ENCODE data around the gene TBC1D22A.

Gene TBC1D22A

DNA sequence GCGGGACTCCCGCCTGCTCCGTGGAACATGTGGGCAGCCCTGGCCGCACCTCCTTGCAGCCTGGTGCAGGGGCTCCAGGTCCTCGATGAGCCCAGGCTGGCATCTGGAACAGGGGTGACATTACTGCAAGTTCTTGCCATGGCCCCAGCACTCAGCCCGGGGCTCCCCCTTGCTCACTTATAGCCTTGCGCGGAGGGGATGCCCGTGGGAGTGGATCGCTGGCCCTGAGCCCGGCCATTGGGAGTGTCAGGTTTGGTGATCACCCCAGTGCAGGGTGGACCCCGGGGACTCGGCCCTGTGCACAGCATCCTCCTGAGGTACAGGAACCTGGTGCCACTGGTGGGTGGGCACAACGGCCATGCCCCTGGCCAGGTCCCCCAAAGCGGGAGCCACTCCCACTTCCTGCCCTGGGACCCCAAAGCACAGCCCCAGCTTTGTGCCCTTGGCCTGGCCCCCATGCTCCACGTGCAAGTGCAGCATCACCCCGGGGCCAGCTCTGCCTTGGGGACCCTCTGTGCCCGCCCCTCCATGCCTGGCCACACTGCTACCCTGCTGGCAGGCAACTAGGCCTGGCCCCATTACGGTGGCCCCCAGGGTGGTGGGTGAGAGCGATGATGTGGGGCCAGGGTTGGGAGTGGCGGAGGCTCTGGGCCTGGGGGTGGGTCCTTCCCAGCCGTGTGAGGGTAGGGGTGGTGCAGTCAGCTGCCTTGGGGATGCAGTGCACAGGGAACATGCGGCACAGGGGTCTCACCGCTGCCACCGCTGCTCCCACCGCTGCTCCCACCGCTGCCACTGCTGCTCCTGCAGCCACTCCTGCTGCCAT, 439.8 kb downstream of the TBC1D22A start:
- DNase-seq (ENCODE audit: low read depth) = no peak

DNA sequence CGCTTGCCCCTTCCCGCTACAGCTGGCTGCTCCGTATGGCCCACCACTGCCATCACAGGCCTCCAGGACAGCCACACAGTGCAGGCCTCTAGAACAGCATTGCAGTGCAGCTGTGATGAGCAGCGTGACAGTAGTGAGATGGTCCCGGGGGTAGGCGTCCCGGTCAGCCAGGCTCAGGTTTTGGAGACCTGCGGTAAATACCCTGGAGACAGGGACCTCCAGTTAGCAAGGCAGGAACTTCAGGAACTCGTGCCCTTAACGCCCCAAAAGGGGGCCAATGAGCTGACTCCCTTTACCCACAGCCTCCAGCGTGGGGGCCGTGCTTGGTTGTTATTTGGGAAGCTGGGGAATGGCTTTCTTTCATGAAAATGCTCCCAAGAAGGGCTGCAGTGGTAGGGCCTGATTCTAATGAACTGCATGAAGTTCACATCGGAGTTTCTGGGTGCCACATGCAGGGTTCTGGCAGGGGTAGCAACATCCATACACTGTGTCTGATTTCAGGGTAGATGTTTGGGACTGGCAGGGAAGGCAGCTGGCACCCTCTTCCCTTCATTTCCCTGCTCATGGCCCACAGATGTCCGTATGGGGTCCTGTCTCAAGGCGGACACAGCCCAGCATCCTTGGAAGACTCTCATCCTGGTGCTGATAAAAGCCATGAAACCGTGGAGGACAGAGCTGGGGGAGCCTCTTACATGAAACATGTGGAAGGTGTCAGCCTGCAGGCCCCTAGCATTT, 440.5 kb downstream of the TBC1D22A start:
- DNase-seq (ENCODE audit: low read depth) = no peak

DNA sequence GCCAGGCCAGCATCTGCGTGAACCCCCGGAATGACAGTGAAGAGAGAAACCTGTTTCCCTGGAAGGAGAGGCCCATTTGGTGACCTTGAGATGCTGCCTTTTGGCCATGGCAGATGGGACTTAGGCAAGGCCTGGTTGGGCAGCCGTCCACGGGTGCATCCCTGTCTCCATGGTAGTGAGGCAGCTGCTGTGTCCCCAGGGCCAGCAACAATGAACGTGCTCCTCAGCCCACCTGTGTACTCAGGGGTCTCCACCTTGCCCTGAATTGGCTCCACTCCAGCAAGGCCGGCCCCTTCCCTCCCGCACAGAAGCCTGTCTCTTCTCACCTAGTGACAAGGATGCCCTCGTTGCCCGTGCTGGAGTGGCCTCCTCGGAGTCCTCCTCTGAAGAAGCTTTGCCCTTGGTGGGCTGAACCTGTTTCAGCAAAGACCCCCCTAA, 441.1 kb downstream of the TBC1D22A start:
- DNase-seq (ENCODE audit: low read depth) = no peak

DNA sequence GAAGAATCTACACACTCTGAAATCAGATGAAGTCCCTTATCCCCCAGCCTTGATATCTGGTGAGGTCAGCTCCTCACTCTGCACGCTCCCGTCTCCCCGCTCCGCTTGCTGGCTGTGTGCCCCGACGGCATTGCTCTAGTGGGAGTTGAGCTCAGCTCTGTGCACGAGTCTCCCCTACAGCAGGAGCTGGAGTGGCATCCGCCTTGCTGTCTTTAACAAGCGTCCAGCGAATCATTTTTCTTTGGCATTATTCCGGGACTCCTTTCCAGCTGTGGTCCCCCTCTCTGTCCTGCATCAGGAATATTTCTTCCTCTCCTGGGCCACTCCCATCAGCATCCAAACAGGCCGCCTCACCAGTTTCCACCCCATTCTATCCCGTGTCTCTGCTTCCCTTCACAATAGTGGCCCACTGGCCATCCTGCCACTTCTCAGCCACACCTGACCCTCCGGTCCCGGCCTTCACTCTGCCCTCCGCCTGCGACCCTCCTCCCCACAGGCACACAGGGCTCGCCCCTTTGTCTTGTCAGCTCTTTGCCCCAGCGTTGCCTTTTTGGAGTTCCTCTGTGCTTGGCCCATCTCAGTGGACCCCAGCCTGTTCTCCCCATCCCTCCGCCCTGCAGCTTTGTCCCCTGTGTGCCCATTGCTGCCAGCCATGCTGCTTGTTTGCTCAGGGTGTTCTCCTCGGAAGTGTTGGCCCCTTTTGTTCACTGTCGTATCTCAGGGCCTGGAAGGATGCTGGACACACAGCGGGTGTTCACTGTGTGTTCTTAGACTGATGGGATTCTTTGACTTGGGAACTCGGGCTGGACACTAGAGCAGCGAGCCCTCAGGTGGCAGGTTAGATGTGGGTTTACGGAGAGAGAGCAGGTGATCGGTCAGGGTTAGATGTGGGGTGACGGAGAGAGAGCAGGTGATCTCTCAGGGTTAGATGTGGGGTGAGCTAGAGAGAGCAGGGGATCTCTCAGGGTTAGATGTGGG, 441.8 kb downstream of the TBC1D22A start:
- no peak for DNase-seq (ENCODE audit: low read depth)

DNA sequence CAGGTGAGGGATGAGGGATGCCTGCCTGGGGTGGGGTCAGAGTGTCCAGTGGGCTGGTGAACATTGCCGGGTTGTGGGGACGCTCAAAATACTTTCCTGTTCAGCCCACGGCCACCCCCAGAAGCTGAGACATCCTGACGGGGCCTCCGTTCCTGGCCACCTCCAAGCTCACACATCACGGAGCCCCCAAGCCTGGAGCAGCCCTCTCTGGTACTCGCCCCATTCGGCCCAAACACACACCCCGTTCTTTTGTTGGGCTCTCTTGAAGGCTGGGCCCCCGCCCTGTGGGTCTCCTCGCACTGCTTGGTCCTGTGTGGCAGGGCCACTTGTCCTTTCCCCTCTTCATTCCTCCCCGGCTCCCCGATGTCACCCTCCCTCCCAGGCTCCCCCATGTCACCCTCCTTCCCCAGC, 442.6 kb downstream of the TBC1D22A start:
- no peak for DNase-seq (ENCODE audit: low read depth)

DNA sequence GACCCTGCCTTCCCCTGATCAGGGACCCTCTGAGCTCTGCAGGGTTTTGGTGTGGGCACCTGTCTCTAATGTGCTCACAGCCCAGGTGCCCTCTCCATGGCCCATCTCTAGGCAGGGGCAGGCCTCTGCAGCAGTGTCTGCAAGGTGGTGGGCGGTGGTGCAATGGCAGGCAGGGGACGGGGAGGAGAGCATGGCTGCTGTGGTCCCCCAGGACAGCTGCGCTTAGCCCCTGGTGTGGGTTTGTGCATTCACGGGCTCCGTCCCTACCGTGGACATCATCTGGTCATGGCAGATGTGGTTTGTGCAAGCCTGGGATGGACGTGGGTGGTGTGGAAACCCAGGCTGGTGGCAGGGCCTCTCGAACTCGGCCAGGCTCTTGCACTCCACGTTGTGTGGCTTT, 443.1 kb downstream of the TBC1D22A start:
- no peak for DNase-seq (ENCODE audit: low read depth)

DNA sequence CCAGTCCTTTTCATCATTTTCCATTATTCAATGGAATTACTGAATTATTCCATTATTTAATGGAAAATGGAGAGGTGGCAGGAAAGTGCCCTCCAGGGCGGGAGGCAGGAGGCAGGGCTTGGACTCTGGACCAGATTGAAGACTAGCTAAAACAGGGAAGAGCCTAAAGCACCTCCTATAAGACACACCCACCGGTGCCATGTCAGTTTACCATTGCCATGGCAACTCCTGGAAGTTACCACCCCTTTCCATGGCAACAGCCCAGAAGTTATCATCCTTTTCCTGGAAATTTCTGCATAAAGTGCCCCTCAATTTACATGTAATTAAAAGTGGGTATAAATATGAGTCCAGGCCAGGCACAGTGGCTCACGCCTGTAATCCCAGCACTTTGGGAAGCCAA, 443.7 kb downstream of the TBC1D22A start:
- no peak for DNase-seq (ENCODE audit: low read depth)

DNA sequence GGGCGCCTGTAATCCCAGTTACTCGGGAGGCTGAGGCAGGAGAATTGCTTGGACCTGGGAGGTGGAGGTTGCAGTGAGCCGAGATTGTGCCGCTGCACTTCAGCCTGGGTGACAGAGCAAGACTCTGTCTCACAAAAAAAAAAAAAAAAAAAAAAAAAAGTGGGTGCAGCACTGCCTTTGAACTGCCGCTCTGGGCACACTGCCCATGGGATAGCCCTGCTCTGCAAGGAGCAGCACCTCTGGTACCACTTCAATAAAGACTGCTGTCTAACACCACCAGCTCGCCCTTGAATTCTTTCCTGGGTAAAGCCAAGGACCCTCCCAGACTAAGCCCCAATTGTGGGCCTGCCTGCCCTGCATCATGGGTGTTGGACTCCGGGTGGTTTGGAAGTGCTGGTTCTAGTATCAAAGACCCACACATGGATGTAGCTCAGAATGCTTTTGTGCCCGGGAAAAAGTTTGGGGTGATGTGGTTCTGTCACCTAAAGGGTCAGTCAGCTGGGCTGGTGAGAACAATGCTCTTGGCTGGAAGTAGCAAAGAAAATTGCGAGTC, 444.3 kb downstream of the TBC1D22A start:
- no peak for DNase-seq (ENCODE audit: low read depth)

DNA sequence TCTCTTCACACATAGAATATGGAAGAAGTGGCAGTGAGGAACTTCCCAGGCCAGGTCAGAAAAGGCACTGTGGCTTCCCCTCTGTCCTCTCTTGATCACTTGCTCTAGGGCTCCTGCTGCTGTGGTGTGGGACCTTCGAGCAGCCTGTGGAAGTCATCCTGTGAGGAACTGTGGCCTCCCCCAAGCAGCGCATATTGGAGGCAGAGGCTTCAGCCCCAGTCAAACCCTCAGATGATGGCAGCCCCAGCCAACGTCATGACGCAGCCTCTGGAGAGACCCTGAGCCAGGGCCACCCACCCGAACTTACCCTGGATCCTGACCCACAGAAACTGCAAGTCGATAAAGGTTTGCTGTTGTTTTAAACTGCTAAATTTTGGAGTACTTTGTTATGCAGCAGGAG, 444.9 kb downstream of the TBC1D22A start:
- DNase-seq (ENCODE audit: low read depth) = no peak

DNA sequence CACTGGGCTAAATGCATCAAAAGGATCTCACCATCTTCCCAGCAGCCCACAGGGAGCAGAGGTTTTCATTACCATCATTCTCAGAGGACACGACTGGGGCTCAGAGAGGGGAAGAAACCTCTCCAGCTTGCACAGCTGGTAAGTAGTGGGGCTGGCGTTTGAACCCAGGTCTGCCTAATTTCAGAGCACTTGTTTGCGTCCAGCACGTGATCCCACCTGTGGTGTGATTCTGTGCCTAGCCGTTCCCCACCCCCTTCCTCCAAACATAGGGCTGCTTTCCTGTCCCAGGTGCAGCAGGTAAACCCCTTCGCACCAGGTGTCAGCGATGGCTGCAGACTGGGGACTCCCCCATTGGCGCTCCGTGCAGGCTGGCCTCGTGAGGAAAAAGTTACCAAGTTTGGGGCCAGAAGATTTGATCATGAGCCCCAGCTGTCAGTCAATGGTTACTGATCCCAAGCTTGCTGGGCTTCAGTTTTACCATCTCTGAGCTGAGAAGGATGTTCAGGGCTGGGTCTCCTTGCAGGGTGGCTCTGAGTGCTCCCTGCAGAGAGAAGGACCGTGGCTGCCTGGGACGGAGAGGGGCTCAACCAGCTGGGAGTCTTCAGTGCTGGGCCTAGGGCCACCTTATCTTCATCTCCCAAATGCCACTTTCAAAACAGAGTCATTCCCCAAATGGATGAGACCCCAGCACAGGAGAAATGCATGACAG, 445.6 kb downstream of the TBC1D22A start:
- no peak for DNase-seq (ENCODE audit: low read depth)

DNA sequence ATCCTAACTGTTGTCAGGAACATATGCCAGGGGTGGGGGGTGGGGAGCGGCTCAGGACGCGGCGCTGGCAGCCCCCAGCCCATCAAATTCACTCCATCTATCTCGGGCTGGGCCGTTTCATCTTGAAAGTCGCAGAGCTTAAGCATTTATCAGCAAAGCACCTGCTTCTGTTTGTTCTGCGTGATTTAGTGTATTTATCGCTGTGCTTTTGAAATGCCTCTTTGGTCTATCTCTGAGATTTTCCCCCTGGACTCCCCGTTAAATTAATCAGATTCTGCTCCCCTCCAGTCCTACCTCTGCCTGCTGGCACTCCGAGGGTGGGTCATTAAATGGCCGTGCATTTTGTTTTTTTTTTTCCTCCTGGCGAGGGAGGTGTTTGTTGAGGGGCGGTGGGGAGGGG, 446.2 kb downstream of the TBC1D22A start:
- no peak for DNase-seq (ENCODE audit: low read depth)

DNA sequence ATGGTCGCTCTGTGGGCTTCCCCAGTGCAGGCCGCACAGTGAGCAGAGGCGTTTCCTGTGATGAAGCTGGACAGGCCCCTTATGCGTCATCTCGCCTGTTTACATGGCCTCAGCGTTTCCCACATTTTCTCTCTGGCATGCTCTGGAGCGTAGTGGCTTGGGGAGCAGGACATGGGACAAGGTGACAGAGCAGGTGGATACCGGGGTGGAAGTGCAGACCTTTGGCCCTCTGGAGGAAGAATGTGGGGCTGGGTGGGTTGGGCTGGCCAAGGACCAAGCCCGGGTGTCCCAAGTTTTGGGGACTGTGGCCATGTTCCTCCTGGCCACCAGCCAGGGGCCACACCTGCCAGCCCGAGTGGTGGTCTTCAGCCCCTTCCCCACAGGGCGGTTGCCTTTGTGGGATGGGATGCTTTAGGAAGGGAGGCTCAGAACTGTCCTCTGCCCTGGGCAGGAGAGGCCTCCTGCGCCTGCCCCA, 446.6 kb downstream of the TBC1D22A start:
- no peak for DNase-seq (ENCODE audit: low read depth)

DNA sequence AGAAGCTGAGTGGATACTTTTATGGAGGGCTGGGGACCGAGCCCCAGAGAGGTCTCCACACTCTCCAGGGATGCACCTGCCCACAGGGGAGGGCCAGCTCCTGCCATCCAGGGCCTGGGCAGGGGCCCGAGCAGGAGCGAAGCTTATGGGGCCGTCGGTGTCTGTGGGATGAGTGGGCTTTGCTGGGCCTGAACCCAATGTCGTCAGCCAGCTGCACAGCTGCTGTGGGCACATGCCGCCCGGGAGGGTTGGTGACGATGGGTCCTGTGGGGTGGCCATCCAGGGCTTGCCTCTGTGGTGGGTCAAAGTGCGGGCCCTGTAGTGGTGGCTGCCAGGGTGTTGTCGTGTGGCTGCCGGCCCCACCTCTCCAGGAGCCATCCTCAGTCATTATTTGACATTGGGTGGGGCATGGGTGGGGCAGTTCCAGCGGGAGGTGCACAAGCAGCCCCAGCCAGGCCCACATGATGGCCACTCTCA, 447.1 kb downstream of the TBC1D22A start:
- DNase-seq (ENCODE audit: low read depth) = no peak

DNA sequence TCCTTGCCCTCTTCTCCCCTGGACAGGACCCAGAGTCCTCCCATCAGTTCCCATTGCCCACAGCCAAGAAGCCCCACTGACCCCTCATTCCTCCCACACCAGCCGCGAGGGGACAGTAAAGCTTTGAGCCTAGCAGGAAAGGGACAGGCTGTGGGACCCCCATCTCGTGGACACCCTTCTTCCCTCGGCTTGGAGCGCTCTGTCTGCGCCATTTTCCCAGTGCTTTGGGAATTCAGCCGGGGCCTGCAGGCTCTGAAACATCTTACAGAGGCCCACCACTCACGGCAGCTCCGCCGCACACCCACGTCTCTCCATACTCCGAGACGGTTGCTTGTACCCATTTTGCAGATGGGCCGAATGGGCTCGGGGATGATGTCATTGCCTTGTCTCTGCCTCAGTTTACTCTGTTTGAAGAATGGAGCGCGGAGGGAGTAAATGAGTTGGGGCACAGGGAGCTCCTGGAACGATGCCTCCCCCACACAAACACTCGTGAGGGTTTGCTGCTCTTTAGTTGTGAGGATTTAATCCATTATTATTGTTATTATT, 447.7 kb downstream of the TBC1D22A start:
- DNase-seq (ENCODE audit: low read depth) = no peak

DNA sequence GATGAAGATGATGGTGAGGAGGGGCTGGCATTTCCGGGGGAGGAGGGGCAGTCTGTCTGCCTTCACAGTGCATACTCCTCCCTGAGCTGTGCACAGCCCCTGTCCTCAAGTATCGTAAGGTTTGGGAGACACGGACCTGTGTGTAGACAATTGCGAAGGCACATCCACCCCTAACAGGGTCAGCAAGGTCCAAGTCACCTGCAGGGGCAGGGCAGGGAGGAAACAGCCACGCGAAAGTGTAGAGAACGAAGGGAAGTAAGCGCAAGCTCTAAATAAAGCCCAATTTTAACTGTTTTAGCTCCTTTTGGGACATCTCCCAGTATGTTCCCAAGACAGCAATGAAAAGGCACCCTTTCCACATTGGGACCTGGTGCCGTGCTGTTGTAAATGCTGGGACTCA, 448.2 kb downstream of the TBC1D22A start:
- no peak for DNase-seq (ENCODE audit: low read depth)

DNA sequence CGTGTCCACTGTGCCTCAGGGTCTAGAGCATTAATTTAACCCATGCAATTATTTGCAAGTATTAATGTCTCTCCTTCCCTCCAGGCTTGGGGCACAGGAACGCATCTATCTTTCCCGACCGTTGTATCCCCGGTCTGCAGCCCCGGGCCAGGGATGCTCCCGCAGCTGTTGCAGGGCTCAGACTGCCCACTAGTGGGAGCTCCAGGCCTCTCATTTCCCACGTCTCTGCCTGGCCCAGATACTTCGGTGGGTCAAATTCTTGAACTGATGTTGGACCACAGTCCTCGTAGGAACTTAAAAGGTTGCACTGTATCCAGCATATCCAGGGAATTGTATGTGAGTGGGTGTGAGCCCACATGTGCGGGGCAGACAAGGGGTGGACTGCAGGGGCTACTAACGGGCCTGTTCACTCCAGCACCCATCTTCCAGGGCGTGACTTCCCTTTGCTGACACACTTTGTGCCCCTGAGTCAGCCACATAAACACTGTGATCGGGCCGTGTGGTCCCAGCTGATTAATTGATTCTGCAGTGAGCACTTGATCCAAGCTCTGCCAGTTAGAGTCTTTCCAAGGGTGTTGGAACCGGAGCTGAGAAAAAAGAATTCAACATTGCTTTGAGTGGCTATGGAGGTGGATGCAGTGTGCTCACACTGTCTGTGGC, 451.3 kb downstream of the TBC1D22A start:
- DNase-seq (ENCODE audit: low read depth) = no peak

DNA sequence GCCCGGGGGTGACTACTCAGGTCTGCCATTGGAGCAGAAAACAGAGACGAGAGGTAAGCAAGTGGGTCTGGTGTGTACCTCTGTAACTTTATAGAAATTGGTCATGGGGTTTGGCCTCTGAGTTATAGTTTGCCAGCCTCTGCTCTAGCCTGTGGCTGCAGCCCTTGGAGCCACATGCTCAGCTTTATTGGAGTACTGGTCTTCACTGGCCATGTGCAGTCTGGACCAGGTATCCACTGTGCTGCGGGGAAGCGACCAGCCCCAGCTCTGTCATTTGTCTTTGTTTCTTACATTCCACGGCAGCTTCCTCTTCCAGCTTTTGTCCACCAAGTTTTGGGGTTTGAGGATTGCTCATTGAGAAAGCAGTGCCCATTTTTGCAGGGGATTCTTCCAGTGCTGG, 453.4 kb downstream of the TBC1D22A start:
- no peak for DNase-seq (ENCODE audit: low read depth)

DNA sequence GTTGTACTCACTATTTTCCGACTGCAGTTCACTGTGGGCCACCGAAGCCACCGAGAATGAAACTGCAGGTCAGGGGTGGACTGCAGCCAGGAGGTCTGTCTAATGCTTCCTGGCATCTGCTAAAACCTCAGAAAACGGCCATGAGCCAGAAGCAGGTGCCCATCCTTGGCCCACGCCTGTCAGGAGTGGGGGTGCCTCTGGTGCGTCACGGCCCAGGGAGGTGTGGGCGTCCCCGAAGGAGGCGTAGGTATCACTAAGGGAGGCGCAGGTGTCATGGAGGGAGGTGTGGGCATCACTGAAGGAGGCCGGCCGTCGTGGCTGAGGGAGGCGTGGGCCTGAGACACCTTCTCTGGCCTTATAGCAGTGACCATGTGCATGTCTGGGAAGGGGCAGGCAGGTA, 456.2 kb downstream of the TBC1D22A start:
- DNase-seq (ENCODE audit: low read depth) = no peak

DNA sequence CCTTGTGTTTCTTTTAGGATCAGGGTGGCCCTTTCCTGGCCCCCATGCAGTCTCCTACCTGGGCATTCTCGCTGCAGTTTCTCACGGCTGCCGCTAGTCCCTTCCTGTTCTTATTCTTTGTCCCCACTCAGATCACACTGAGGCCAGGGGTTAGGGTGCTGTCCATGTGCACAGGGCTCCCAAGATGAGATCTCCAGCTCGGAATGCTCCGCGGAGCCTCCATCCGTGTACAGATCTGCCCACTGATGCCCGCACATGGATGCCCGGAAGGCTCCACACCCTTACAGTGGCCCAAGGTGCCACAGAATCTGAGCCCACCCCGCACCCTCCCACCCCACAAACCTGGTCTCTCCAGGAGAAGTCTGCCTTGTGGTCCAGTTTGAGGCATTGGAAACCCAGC, 457.3 kb downstream of the TBC1D22A start:
- DNase-seq (ENCODE audit: low read depth) = no peak

DNA sequence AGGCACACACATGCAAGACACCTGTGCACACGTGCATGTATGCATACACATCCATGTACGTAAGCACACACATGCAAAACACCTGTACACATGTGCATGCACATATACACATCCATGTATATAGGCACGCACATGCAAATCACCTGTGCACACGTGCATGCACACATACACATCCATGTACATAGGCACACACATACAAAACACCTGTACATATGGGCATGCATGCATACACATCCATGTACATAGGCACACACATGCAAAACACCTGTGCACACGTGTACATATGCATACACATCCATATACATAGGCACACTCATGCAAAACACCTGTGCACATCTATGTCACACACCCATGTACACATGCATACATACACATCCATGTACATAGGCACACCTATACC, 458.3 kb downstream of the TBC1D22A start:
- DNase-seq (ENCODE audit: low read depth) = no peak
